Measurements from ENCODE around the gene DIPK1A. TPM values are rescaled to one million over a fixed set of nuclear protein-coding genes. Genes with fewer than 3 reads are reported as not detected.

DIPK1A gene
- total RNA-seq, 3 donors from 2014 or later: 12.1 to 14.7 (median 14.4) TPM

GRCh38 chr1:92992054-92992453, 30.8 kb upstream of the DIPK1A start:
- H3K9me3 ChIP-seq: no peaks in the 10 kb centered on the region
- H3K27me3 ChIP-seq: no peaks in the 10 kb centered on the region
- no peak for TF ChIP-seq POLR2AphosphoS5 (IDR thresholded peaks at IDR 0.05)
- DNase-seq (ENCODE audit: low spot score in 2 of 2): no peak
- H3K27ac ChIP-seq: no peak overlapping the region
- intact Hi-C loops (cut with DNase I; ENCODE audit: low total_unique reads): loop anchor here (10.0 kb wide), 1 partner anchor 127 kb away; no protein-coding TSS in a partner anchor
- H3K4me3 ChIP-seq: no peak overlapping the region
- H3K36me3 ChIP-seq: no peaks in the 10 kb centered on the region
- no peaks in the 10 kb centered on the region for H3K4me1 ChIP-seq

GRCh38 chr1:92990828-92991227, 29.6 kb upstream of the DIPK1A start:
- H3K4me1 ChIP-seq: no peaks in the 10 kb centered on the region
- intact Hi-C loops (cut with DNase I; ENCODE audit: low total_unique reads): loop anchor here (10.0 kb wide), 1 partner anchor 126 kb away; no protein-coding TSS in a partner anchor
- H3K27ac ChIP-seq: no peak overlapping the region
- H3K4me3 ChIP-seq: no peak overlapping the region
- no peaks in the 10 kb centered on the region for H3K27me3 ChIP-seq
- TF ChIP-seq POLR2A (IDR thresholded peaks at IDR 0.05) (no peak), POLR2AphosphoS5 (IDR thresholded peaks at IDR 0.05) (no peak), CTCF (IDR thresholded peaks at IDR 0.05) (no peak)
- H3K9me3 ChIP-seq: no peaks in the 10 kb centered on the region
- no peak for DNase-seq (ENCODE audit: low spot score in 2 of 2)
- H3K36me3 ChIP-seq: no peaks in the 10 kb centered on the region

GRCh38 chr1:92989936-92990583, 28.8 kb upstream of the DIPK1A start:
- intact Hi-C loops (cut with DNase I; ENCODE audit: low total_unique reads): loop anchor here (10.0 kb wide), 1 partner anchor 125 kb away; no protein-coding TSS in a partner anchor
- no peaks in the 10 kb centered on the region for H3K27me3 ChIP-seq
- H3K27ac ChIP-seq: no peak overlapping the region
- no peak for TF ChIP-seq POLR2A (IDR thresholded peaks at IDR 0.05)
- TF ChIP-seq CTCF (IDR thresholded peaks at IDR 0.05): no peak
- TF ChIP-seq POLR2AphosphoS5 (IDR thresholded peaks at IDR 0.05): no peak
- H3K4me1 ChIP-seq: no peaks in the 10 kb centered on the region
- no peaks in the 10 kb centered on the region for H3K9me3 ChIP-seq
- H3K4me3 ChIP-seq: no peak overlapping the region
- no peak for DNase-seq (ENCODE audit: low spot score in 2 of 2)
- no peaks in the 10 kb centered on the region for H3K36me3 ChIP-seq

- no peaks in the 10 kb centered on the region for H3K9me3 ChIP-seq
- H3K4me1 ChIP-seq: no peaks in the 10 kb centered on the region
- no peak overlapping the region for H3K27ac ChIP-seq
- H3K4me3 ChIP-seq: no peak overlapping the region
- DNase-seq (ENCODE audit: low spot score in 2 of 2): no peak
- TF ChIP-seq POLR2AphosphoS5 (IDR thresholded peaks at IDR 0.05) (no peak), POLR2A (IDR thresholded peaks at IDR 0.05) (no peak), CTCF (IDR thresholded peaks at IDR 0.05) (no peak)
- intact Hi-C loops (cut with DNase I; ENCODE audit: low total_unique reads): no loop called here
- H3K36me3 ChIP-seq: no peaks in the 10 kb centered on the region
- no peaks in the 10 kb centered on the region for H3K27me3 ChIP-seq
These were observed 28.0 kb upstream of the DIPK1A start for GRCh38 chr1:92989253-92989652.

GRCh38 chr1:92987462-92987861, 26.2 kb upstream of the DIPK1A start:
- H3K9me3 ChIP-seq: no peaks in the 10 kb centered on the region

More at GRCh38 chr1:92987462-92987861, 26.2 kb upstream of the DIPK1A start:
- no peak overlapping the region for H3K4me3 ChIP-seq
- no peaks in the 10 kb centered on the region for H3K27me3 ChIP-seq
- no peak for DNase-seq (ENCODE audit: low spot score in 2 of 2)
- no peak overlapping the region for H3K27ac ChIP-seq
- no peaks in the 10 kb centered on the region for H3K4me1 ChIP-seq
- H3K36me3 ChIP-seq: no peaks in the 10 kb centered on the region
- no peak for TF ChIP-seq POLR2A (IDR thresholded peaks at IDR 0.05)
- no peak for TF ChIP-seq POLR2AphosphoS5 (IDR thresholded peaks at IDR 0.05)
- no peak for TF ChIP-seq CTCF (IDR thresholded peaks at IDR 0.05)
- intact Hi-C loops (cut with DNase I; ENCODE audit: low total_unique reads): no loop called here

All from breast epithelium (tissue), 4 donors.